Esophagus mucosa (tissue), 1 donor: ENCODE data around the gene GRK6. TPM values are rescaled to one million over a fixed set of nuclear protein-coding genes. Genes with fewer than 3 reads are reported as not detected.

Source experiments
- ATAC-seq: fragments of 200-7000 bp; cut with Tn5 transposase; one replicate; pipeline ENCODE4 v1.9.1; 2020
- total RNA-seq: library from RNA; stranded (reverse); gene quantifications from one replicate; pipeline ENCODE4 v1.2.4, GENCODE V29; 2023
- donor health status: DM: yes; HTN: yes; CAD: no.

The GRK6 gene
- total RNA-seq, 1 donor from 2014 or later: 26.6 TPM

DNA sequence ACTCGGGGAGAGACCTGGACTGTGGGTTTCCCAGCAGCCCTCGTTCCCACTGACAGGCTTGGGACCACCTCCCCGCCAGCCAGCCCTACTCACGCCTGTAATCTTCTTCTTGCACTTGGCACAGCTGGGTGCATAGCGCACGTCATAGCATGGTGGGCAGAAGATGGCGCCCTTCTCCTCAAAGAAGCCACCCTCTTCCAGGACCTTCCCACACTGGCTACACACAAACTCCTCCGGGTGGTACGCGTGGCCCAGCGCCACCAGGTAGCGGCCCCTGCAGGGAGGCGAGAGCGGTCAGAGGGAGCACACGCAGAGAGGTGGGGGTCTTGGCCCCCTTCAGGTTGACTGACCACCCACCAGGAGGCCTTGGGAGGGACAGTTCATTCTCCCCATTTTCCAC, 61.5 kb downstream of the GRK6 start:
- ATAC-seq: no peak

DNA sequence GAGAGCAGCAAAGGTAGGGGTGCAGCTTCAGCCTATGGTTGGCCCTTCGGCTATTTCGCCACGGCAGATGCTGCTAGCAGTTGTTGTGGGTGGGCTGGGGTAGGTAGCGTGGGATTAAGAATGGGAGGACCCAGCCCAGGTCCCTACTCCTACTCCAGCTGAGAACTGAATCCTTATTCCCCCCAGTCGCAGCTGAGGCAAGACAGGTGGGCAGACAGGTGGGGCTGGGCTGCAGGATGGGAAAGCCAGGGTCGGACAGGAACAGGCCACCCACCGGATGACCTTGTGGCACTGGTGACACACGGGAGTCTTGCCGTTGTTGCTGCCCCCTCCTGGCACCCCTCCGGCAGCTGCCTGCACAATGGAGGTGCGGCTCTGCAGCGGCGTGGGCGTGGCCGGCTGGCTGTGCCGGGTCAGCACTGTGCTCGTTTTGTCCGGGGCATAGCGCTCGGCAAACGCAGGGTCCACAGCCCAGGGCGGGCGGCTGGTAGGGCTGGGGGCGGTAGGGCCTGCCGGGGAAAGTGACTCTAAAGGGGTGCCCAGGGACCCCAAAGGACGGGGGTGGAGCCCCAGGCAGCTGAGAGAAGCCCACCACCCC, 62.7 kb downstream of the GRK6 start:
- ATAC-seq: no peak

DNA sequence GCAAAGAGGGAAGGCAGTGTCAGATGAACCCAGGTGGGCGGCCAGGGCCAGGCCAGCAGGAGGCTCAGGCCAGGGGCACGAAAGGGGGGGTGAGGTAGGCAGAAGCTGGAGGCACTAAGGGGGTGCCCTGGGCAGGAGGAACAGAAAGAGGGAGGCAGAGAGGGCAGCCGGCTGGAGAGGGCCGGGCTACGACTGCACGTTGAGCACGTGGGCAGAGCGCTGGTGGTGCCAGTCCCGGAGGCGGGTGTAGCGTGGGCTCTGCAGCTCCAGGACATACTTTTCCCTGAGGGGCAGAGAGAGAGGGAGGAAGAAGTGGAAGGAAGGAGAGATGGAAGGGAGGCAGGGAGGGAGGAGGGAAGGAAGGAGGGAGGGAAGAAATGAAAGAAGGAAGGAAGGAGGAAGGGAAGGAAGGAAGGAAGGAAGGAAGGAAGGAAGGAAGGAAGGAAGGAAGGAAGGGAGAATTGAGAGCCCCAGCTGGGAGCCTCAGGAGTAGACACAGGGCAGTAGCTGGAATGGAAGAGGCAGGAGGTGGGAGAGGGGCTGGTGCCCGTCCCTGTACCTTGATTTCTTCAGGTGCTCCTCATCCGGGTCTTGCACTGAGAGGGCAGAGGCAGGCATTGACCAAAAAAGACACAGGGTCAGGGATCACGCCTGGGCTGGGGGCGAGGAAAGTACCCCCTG, 64.0 kb downstream of the GRK6 start:
- no peak for ATAC-seq

DNA sequence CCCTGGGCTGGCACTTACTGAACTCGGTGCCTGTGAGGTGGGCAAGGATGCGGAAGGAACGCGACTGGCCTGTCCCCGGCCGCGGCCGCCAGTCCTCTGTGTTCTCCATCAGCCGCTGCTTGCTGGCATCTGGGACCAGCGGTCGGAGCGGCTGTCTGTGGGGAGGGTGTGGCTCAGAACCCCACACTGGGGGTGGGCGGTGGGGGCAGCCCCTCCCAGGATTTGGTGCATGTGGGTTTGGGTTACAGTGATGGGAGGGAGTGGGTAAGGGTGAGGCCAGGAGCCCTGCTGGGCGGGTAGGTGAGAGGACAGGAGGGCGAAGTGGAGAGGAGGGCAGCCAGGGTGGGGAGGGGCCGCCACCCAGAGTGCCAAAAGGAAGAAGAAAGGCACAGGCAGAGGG, 64.5 kb downstream of the GRK6 start:
- no peak for ATAC-seq

DNA sequence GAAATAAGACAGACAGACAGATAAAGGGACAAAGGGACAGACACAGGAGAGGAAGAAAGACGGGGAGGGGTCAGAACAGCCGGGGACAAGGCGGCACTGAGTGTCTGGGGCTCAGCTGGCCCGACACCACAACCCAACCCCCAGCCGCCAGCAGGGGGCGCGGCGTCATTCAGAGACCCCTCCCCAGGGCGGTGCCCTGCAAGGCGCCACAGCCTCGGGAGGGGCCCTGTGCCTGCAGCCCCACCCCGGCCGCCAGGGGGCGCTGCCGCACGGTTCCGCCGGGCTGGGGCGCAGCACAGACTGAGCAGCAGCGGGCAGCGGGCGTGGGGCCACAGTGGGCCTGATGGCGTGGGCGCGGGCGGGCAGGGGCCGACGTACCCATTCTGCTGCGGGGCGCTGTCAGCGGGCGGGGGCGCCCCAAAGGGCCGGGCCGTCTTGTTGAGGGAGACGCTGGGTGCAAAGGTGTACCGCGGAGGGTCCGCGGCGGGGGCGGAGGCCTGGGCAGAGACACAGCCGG, 65.0 kb downstream of the GRK6 start:
- ATAC-seq: no peak

DNA sequence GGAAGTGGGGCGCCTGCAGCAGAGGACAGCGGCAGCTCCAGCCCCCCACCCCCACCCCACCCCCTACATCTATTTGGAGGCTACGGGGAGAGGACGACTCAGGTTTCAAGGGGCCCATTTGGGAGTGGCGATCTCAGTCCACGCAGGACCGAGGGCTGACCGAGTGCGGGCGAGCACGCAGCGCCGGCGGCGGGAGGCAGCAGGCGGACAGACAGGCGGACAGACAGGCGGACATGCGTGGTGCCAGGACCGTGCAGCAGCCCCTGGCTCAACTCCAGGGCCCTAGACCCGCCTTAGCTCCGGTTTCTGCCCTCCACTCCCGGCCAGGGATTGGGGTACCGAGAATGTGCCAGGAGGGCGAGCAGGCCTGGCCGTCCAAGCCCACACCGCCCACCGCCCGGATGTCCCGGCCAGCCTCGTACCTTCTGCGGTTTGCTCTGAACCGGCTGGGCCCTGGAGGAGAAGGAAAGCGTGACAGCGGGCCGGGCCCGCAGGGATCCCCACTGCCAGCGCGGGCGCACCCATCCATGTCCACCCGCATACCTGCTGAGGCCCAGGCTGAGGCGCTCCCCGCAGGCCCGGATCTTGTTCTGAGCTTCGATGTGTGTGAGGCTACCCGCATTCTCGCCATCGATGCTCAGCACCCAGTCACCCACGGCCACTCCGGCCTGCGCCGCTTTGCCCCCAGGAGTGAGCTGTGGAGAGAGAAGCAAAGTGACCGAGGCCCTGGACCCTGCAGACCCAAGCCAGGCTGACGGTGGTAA, 65.7 kb downstream of the GRK6 start:
- no peak for ATAC-seq

Other genes starting within 250 kb of the GRK6 start
- gene RAB24, start 123.0 kb upstream of the GRK6 start, total RNA-seq: 31.8 TPM
- gene PRELID1, start 122.9 kb upstream of the GRK6 start, total RNA-seq: 144 TPM
- gene MXD3, start 114.8 kb upstream of the GRK6 start, total RNA-seq: 7.8 TPM
- 162 TPM for gene LMAN2, start 75.0 kb upstream of the GRK6 start, total RNA-seq
- 59.5 TPM for gene RGS14, start 68.8 kb upstream of the GRK6 start, total RNA-seq
- gene SLC34A1, start 42.2 kb upstream of the GRK6 start, total RNA-seq: 0.60 TPM
- gene PFN3, start 26.0 kb upstream of the GRK6 start, total RNA-seq: not detected
- gene F12, start 17.1 kb upstream of the GRK6 start, total RNA-seq: 32.8 TPM
- 4.3 TPM for gene PRR7, start 20.1 kb downstream of the GRK6 start, total RNA-seq
- 27.2 TPM for gene DBN1, start 47.0 kb downstream of the GRK6 start, total RNA-seq
- gene PDLIM7, start 70.9 kb downstream of the GRK6 start, total RNA-seq: 23.0 TPM
- gene DOK3, start 83.2 kb downstream of the GRK6 start, total RNA-seq: 3.3 TPM
- 64.2 TPM for gene DDX41, start 90.3 kb downstream of the GRK6 start, total RNA-seq
- 31.6 TPM for gene FAM193B, start 127.9 kb downstream of the GRK6 start, total RNA-seq
- 116 TPM for gene TMED9, start 165.5 kb downstream of the GRK6 start, total RNA-seq
- gene B4GALT7, start 173.5 kb downstream of the GRK6 start, total RNA-seq: 13.1 TPM